CD4-positive, alpha-beta memory T cell (primary cell): ENCODE results near the gene PAQR9. TPM values are rescaled to one million over a fixed set of nuclear protein-coding genes. Genes with fewer than 3 reads are reported as not detected.

ENCODE experiments used
- CTCF ChIA-PET: fragments of 350-600 bp; sonication (Branson Sonifier 250); formaldehyde crosslinking; loops from one replicate; lab custom pipeline; 2021; ENCODE audit warnings: inconsistent platforms; ENCODE audit not compliant: partially characterized antibody; lab: Charles Lee
- POLR2A ChIA-PET: fragments of 350-600 bp; sonication (Branson Sonifier 250); formaldehyde crosslinking; loops from one replicate; lab custom pipeline; 2021; ENCODE audit not compliant: partially characterized antibody; lab: Charles Lee
- DNase-seq, 5 donors: peaks; one replicate each; pipeline versions ENCODE4 v3.0.0 to v3.0.0-alpha.2; 2020 to 2022; ENCODE audit warnings: mixed read lengths in 1 of 5
- H3K27ac ChIP-seq: one replicate; pipeline ENCODE4 v1.7.0; 2013; ENCODE audit warnings: low read depth, low read length
- H3K27me3 ChIP-seq: 2 replicates; pipeline ENCODE4 v1.7.0; 2013; ENCODE audit warnings: mild to moderate bottlenecking, low read length, moderate library complexity; ENCODE audit not compliant: insufficient read depth
- H3K36me3 ChIP-seq: 2 replicates; pipeline ENCODE4 v1.7.0; 2013; ENCODE audit warnings: mild to moderate bottlenecking, low read length, moderate library complexity; ENCODE audit not compliant: insufficient read depth
- H3K4me1 ChIP-seq: 2 replicates; pipeline ENCODE4 v1.7.0; 2013; ENCODE audit warnings: mild to moderate bottlenecking, low read length, moderate library complexity; ENCODE audit not compliant: insufficient read depth
- H3K4me3 ChIP-seq, 2 donors: one replicate each; pipeline ENCODE4 v1.7.0; 2013; ENCODE audit warnings: low read length in 2 of 2, mild to moderate bottlenecking in 1 of 2
- H3K9me3 ChIP-seq, 2 donors: one replicate each; pipeline ENCODE4 v1.7.0; 2013; ENCODE audit warnings: low read length in 2 of 2, control low read depth in 1 of 2; ENCODE audit not compliant: control insufficient read depth in 1 of 2
- H3K27ac Mint-ChIP-seq, 7 donors: one replicate each; pipeline ENCODE4 v1.8.0; 2020 to 2021; ENCODE audit warnings: mixed read lengths in 7 of 7, mild to moderate bottlenecking in 6 of 7, inconsistent platforms in 3 of 7, moderate library complexity in 3 of 7
- H3K27me3 Mint-ChIP-seq, 2 donors: one replicate each; pipeline ENCODE4 v1.8.0; 2020 to 2021; ENCODE audit warnings: mixed read lengths in 2 of 2
- H3K36me3 Mint-ChIP-seq, 2 donors: one replicate each; pipeline ENCODE4 v1.8.0; 2020 to 2021; ENCODE audit warnings: mixed read lengths in 2 of 2, inconsistent platforms in 1 of 2, mild to moderate bottlenecking in 1 of 2
- H3K4me1 Mint-ChIP-seq, 4 donors: one replicate each; pipeline ENCODE4 v1.8.0; 2020 to 2021; ENCODE audit warnings: mixed read lengths in 4 of 4, mild to moderate bottlenecking in 1 of 4
- H3K4me3 Mint-ChIP-seq, 8 donors: one replicate each; pipeline ENCODE4 v1.8.0; 2020 to 2021; ENCODE audit warnings: mixed read lengths in 8 of 8, mild to moderate bottlenecking in 7 of 8, moderate library complexity in 6 of 8, inconsistent platforms in 3 of 8
- H3K9me3 Mint-ChIP-seq, 8 donors: one replicate each; pipeline ENCODE4 v1.8.0; 2020 to 2021; ENCODE audit warnings: mixed read lengths in 8 of 8, mild to moderate bottlenecking in 5 of 8, inconsistent platforms in 3 of 8, moderate library complexity in 1 of 8
- intact Hi-C: fragments of 100-400 bp; cut with micrococcal nuclease; formaldehyde crosslinking; loops from one replicate; pipeline ENCODE4 v1.15.1; 2023
- polyA plus RNA-seq, 2 donors: library from polyadenylated mRNA; unstranded; fragments of 300-500 nt; fragmentation: Illumina TruSeq; gene quantifications; one replicate each; pipeline ENCODE4 v1.2.3, GENCODE V29; 2021
- total RNA-seq, 2 experiments: library from RNA; stranded (reverse); gene quantifications; one replicate each; pipeline ENCODE4 v1.2.3, GENCODE V29; 2021

The PAQR9 gene
- total and polyA plus RNA-seq, 4 experiments from 2014 or later, result not detected

- Histone ChIP-seq H3K9me3 (no peaks in the 10 kb centered on the region), H3K27ac (no peak overlapping the region), H3K4me1 (no peaks in the 10 kb centered on the region), H3K36me3 (no peaks in the 10 kb centered on the region), H3K4me3 (no peak overlapping the region), H3K27me3 (peaks cover 10% of the 10 kb centered on the region)
- Mint-ChIP-seq H3K4me3 (no peak overlapping the region), H3K36me3 (no peaks in the 10 kb centered on the region), H3K4me1 (no peaks in the 10 kb centered on the region), H3K27ac (no peak overlapping the region), H3K9me3 (no peaks in the 10 kb centered on the region), H3K27me3 (peaks cover 12 to 35% of the 10 kb centered on the region in 2 donors)
- CTCF ChIA-PET, result interaction anchor here (2.2 kb wide), 1 partner anchor 11 kb away, joined by 7 read pairs; no protein-coding TSS in a partner anchor
- intact Hi-C loops, result no loop called here
- POLR2A ChIA-PET, result no interaction called here
- DNase-seq, result no peak
Observed at GRCh38 chr3:142973217-142974009, 9.9 kb upstream of the PAQR9 start.

GRCh38 chr3:142972092-142972753 is 8.7 kb upstream of the PAQR9 start:
- intact Hi-C loops, result no loop called here

GRCh38 chr3:142971431-142971830 is 8.0 kb upstream of the PAQR9 start:
- Histone ChIP-seq H3K9me3 (no peaks in the 10 kb centered on the region), H3K27ac (no peak overlapping the region), H3K27me3 (peaks cover 10% of the 10 kb centered on the region), H3K36me3 (no peaks in the 10 kb centered on the region), H3K4me1 (no peaks in the 10 kb centered on the region), H3K4me3 (no peak overlapping the region)
- H3K4me3 Mint-ChIP-seq, result no peak overlapping the region
- no peak for DNase-seq
- no peaks in the 10 kb centered on the region for H3K4me1 Mint-ChIP-seq
- intact Hi-C loops, result no loop called here
- no peaks in the 10 kb centered on the region for H3K9me3 Mint-ChIP-seq
- H3K36me3 Mint-ChIP-seq, result no peaks in the 10 kb centered on the region
- ChIA-PET CTCF (no interaction called here), POLR2A (no interaction called here)
- H3K27me3 Mint-ChIP-seq, result peaks cover 11 to 37% of the 10 kb centered on the region in 2 donors
- H3K27ac Mint-ChIP-seq, result no peak overlapping the region

More at GRCh38 chr3:142972092-142972753, 8.7 kb upstream of the PAQR9 start:
- Mint-ChIP-seq H3K27me3 (peaks cover 11 to 39% of the 10 kb centered on the region in 2 donors), H3K27ac (no peak overlapping the region), H3K4me3 (no peak overlapping the region), H3K36me3 (no peaks in the 10 kb centered on the region), H3K9me3 (no peaks in the 10 kb centered on the region), H3K4me1 (no peaks in the 10 kb centered on the region)
- peaks cover 10% of the 10 kb centered on the region for H3K27me3 ChIP-seq
- DNase-seq, result no peak
- H3K4me3 ChIP-seq, result no peak overlapping the region
- ChIA-PET CTCF (no interaction called here), POLR2A (no interaction called here)
- no peaks in the 10 kb centered on the region for H3K36me3 ChIP-seq
- no peak overlapping the region for H3K27ac ChIP-seq
- no peaks in the 10 kb centered on the region for H3K4me1 ChIP-seq
- no peaks in the 10 kb centered on the region for H3K9me3 ChIP-seq

- Mint-ChIP-seq H3K4me3 (no peak overlapping the region), H3K27ac (no peak overlapping the region), H3K27me3 (peaks cover 20 to 33% of the 10 kb centered on the region in 2 donors), H3K9me3 (no peaks in the 10 kb centered on the region), H3K36me3 (peaks cover 0 to 6% of the 10 kb centered on the region in 2 donors), H3K4me1 (peaks cover 4 to 6% (median 4%) of the 10 kb centered on the region in 4 donors)
- intact Hi-C loops, result no loop called here
- no peak overlapping the region for H3K27ac ChIP-seq
- no peaks in the 10 kb centered on the region for H3K9me3 ChIP-seq
- peaks cover 15% of the 10 kb centered on the region for H3K27me3 ChIP-seq
- ChIA-PET POLR2A (no interaction called here), CTCF (no interaction called here)
- H3K4me1 ChIP-seq, result no peaks in the 10 kb centered on the region
- no peak for DNase-seq
- no peaks in the 10 kb centered on the region for H3K36me3 ChIP-seq
- no peak overlapping the region for H3K4me3 ChIP-seq
Observed at GRCh38 chr3:142968319-142969025, 5.0 kb upstream of the PAQR9 start.

GRCh38 chr3:142966808-142967207 is 3.3 kb upstream of the PAQR9 start:
- Mint-ChIP-seq H3K27ac (no peak overlapping the region), H3K27me3 (peaks cover 29 to 39% of the 10 kb centered on the region in 2 donors), H3K4me1 (peaks cover 4 to 18% (median 13%) of the 10 kb centered on the region in 4 donors), H3K9me3 (no peaks in the 10 kb centered on the region), H3K4me3 (no peak overlapping the region), H3K36me3 (peaks cover 0 to 6% of the 10 kb centered on the region in 2 donors)
- POLR2A ChIA-PET, result interaction anchor here (0.7 kb wide), 1 partner anchor 31 kb away, joined by 3 read pairs; no protein-coding TSS in a partner anchor
- DNase-seq, result no peak
- CTCF ChIA-PET, result no interaction called here
- Histone ChIP-seq H3K4me3 (no peak overlapping the region), H3K27me3 (peaks cover 13% of the 10 kb centered on the region), H3K4me1 (peaks cover 4% of the 10 kb centered on the region), H3K36me3 (no peaks in the 10 kb centered on the region), H3K9me3 (no peaks in the 10 kb centered on the region), H3K27ac (no peak overlapping the region)
- intact Hi-C loops, result no loop called here

GRCh38 chr3:142965581-142965980 is 2.1 kb upstream of the PAQR9 start:
- peaks cover 0 to 8% of the 10 kb centered on the region in 2 donors for H3K36me3 Mint-ChIP-seq
- H3K27me3 ChIP-seq, result peaks cover 8% of the 10 kb centered on the region
- no peak overlapping the region for H3K27ac ChIP-seq
- no peaks in the 10 kb centered on the region for H3K9me3 ChIP-seq
- POLR2A ChIA-PET, result no interaction called here
- H3K4me1 ChIP-seq, result peaks cover 4% of the 10 kb centered on the region
- DNase-seq, result no peak
- peaks cover 35 to 45% of the 10 kb centered on the region in 2 donors for H3K27me3 Mint-ChIP-seq
- CTCF ChIA-PET, result no interaction called here
- H3K9me3 Mint-ChIP-seq, result no peaks in the 10 kb centered on the region
- intact Hi-C loops, result no loop called here
- no peaks in the 10 kb centered on the region for H3K36me3 ChIP-seq
- no peak overlapping the region for H3K4me3 ChIP-seq
- H3K27ac Mint-ChIP-seq, result no peak overlapping the region
- no peak overlapping the region for H3K4me3 Mint-ChIP-seq
- H3K4me1 Mint-ChIP-seq, result peaks cover 4 to 19% (median 14%) of the 10 kb centered on the region in 4 donors

GRCh38 chr3:142963234-142963515 is 299 bp downstream of the PAQR9 start:
- Histone ChIP-seq H3K9me3 (no peaks in the 10 kb centered on the region), H3K27me3 (peaks cover 5% of the 10 kb centered on the region), H3K27ac (no peak overlapping the region), H3K4me3 (peak overlapping the region in 1 of 2 donors; percentile 24), H3K4me1 (peaks cover 4% of the 10 kb centered on the region), H3K36me3 (no peaks in the 10 kb centered on the region)
- POLR2A ChIA-PET, result no interaction called here
- CTCF ChIA-PET, result no interaction called here
- H3K4me1 Mint-ChIP-seq, result peaks cover 4 to 19% (median 15%) of the 10 kb centered on the region in 4 donors
- H3K36me3 Mint-ChIP-seq, result peaks cover 0 to 10% of the 10 kb centered on the region in 2 donors
- intact Hi-C loops, result no loop called here
- H3K9me3 Mint-ChIP-seq, result no peaks in the 10 kb centered on the region
- H3K4me3 Mint-ChIP-seq, result peak overlapping the region in 4 of 8 donors; percentile 69 to 78 (median 76)
- H3K27me3 Mint-ChIP-seq, result peaks cover 42 to 55% of the 10 kb centered on the region in 2 donors
- no peak for DNase-seq
- H3K27ac Mint-ChIP-seq, result no peak overlapping the region
